Measurements from ENCODE around the gene GALNTL6. TPM values are rescaled to one million over a fixed set of nuclear protein-coding genes. Genes with fewer than 3 reads are reported as not detected.
A peak's percentile ranks its signal among the peaks of the same experiment; 100 is the strongest.

GALNTL6 gene
- total RNA-seq, 1 experiment from 2014 or later, result not detected

DNA sequence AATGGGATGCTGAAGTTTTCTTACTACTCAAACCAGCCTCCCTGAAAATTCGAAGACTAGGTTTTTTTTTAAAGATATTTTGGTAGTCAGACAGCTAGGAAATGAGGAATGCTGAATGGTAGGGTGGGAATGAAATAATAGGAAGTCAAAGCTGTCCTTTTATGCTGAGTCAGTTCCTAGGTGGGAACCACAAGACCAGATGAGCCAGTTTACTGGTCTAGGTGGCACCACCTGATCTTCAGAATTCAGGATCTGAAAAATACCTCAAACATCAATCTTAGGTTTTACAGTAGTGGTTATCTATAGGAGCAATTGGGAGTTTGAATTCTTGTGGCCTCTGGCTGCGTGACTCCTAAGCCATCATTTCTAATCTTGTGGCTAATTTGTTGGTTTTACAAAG lies 1172.3 kb downstream of the GALNTL6 start:
- Histone ChIP-seq H3K79me2 (ENCODE audit: insufficient read depth, low read length) (no peaks in the 10 kb centered on the region), H2AFZ (ENCODE audit: low read depth, low read length, poor library complexity, severe bottlenecking) (peak overlapping the region; percentile 40), H3K4me1 (ENCODE audit: control insufficient read depth in 1 of 2, insufficient read depth in 2 of 2, low read length in 2 of 2) (peaks cover 10 to 27% of the 10 kb centered on the region in 2 experiments), H3K9me3 (ENCODE audit: control insufficient read depth in 1 of 2, insufficient read depth in 1 of 2, low read depth in 1 of 2, low read length in 2 of 2) (no peaks in the 10 kb centered on the region), H3K9me2 (ENCODE audit: insufficient read depth) (no peaks in the 10 kb centered on the region), H3K27ac (ENCODE audit: low read depth, low read length) (no peak overlapping the region), H3K36me3 (ENCODE audit: control insufficient read depth in 1 of 2, insufficient read depth in 2 of 2, low read length in 2 of 2) (no peaks in the 10 kb centered on the region), H4K20me1 (ENCODE audit: insufficient read depth) (no peaks in the 10 kb centered on the region), H3K9ac (ENCODE audit: low read length) (no peak overlapping the region), H3K4me2 (ENCODE audit: low read length) (no peak overlapping the region), H3K4me3 (replicated peaks in 1 of 2; ENCODE audit: low read depth in 1 of 2, low read length in 2 of 2) (no peak overlapping the region), H3K27me3 (ENCODE audit: insufficient read depth, low read length) (no peaks in the 10 kb centered on the region)
- no peak for ATAC-seq
- BruUV-seq (replicated peaks), result no TSS peak
- intact Hi-C loops (cut with micrococcal nuclease), result no loop called here
- no peak for DNase-seq (ENCODE audit: low read depth, low spot score)
- ChIA-PET RAD21 (ENCODE audit: low non-redundant PET in 1 of 2, low total read pairs in 2 of 2, uncharacterized antibody in 2 of 2, unreplicated experiment in 2 of 2) (no interaction called here), CTCF (no interaction called here), POLR2A (no interaction called here)
- TF ChIP-seq EGR1 (IDR thresholded peaks at IDR 0.05; ENCODE audit: low read depth), result no peak
- TF ChIP-seq, protein P1, sequence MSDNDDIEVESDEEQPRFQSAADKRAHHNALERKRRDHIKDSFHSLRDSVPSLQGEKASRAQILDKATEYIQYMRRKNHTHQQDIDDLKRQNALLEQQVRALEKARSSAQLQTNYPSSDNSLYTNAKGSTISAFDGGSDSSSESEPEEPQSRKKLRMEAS (IDR thresholded peaks at IDR 0.05), result no peak
- no peak for TF ChIP-seq SP1 (IDR thresholded peaks at IDR 0.05; ENCODE audit: low read depth)
- no peak for TF ChIP-seq EZH2 (IDR thresholded peaks at IDR 0.05)
- no peak for TF ChIP-seq SIN3A (IDR thresholded peaks at IDR 0.05; ENCODE audit: low read depth)
- TF ChIP-seq JUND (IDR thresholded peaks at IDR 0.05), result no peak
- TF ChIP-seq RAD21 (IDR thresholded peaks at IDR 0.05; ENCODE audit: low read depth), result no peak
- TF ChIP-seq EZH2phosphoT487 (IDR thresholded peaks at IDR 0.05; ENCODE audit: borderline replicate concordance), result no peak
- TF ChIP-seq TCF7L2 (IDR thresholded peaks at IDR 0.05; ENCODE audit: borderline replicate concordance, extremely low read depth, insufficient read depth, insufficient read length), result no peak
- TF ChIP-seq CEBPB (IDR thresholded peaks at IDR 0.05; ENCODE audit: low read depth), result no peak

GRCh38 chr4:172986114-172986513 lies 1172.9 kb downstream of the GALNTL6 start:
- Histone ChIP-seq H3K79me2 (ENCODE audit: insufficient read depth, low read length) (no peaks in the 10 kb centered on the region), H3K9me3 (ENCODE audit: control insufficient read depth in 1 of 2, insufficient read depth in 1 of 2, low read depth in 1 of 2, low read length in 2 of 2) (no peaks in the 10 kb centered on the region), H3K4me2 (ENCODE audit: low read length) (no peak overlapping the region), H3K9me2 (ENCODE audit: insufficient read depth) (no peaks in the 10 kb centered on the region), H3K9ac (ENCODE audit: low read length) (no peak overlapping the region), H3K27me3 (ENCODE audit: insufficient read depth, low read length) (no peaks in the 10 kb centered on the region), H3K27ac (ENCODE audit: low read depth, low read length) (no peak overlapping the region), H4K20me1 (ENCODE audit: insufficient read depth) (no peaks in the 10 kb centered on the region), H3K4me3 (replicated peaks in 1 of 2; ENCODE audit: low read depth in 1 of 2, low read length in 2 of 2) (no peak overlapping the region), H3K4me1 (ENCODE audit: control insufficient read depth in 1 of 2, insufficient read depth in 2 of 2, low read length in 2 of 2) (peaks cover 10 to 27% of the 10 kb centered on the region in 2 experiments), H2AFZ (ENCODE audit: low read depth, low read length, poor library complexity, severe bottlenecking) (no peak overlapping the region), H3K36me3 (ENCODE audit: control insufficient read depth in 1 of 2, insufficient read depth in 2 of 2, low read length in 2 of 2) (no peaks in the 10 kb centered on the region)
- POLR2A ChIA-PET, result no interaction called here
- BruUV-seq (replicated peaks), result no TSS peak
- intact Hi-C loops (cut with micrococcal nuclease), result no loop called here
- ATAC-seq (no peak), DNase-seq (ENCODE audit: low read depth, low spot score) (no peak)
- RAD21 ChIA-PET (ENCODE audit: low non-redundant PET in 1 of 2, low total read pairs in 2 of 2, uncharacterized antibody in 2 of 2, unreplicated experiment in 2 of 2), result no interaction called here
- CTCF ChIA-PET, result no interaction called here
- no peak for TF ChIP-seq TCF7L2 (IDR thresholded peaks at IDR 0.05; ENCODE audit: borderline replicate concordance, extremely low read depth, insufficient read depth, insufficient read length)
- TF ChIP-seq, protein P1 (IDR thresholded peaks at IDR 0.05), result no peak
- TF ChIP-seq EZH2phosphoT487 (IDR thresholded peaks at IDR 0.05; ENCODE audit: borderline replicate concordance), result no peak
- TF ChIP-seq ZNF274 (IDR thresholded peaks at IDR 0.05; ENCODE audit: low read depth, low read length), result no peak
- TF ChIP-seq, protein P2, sequence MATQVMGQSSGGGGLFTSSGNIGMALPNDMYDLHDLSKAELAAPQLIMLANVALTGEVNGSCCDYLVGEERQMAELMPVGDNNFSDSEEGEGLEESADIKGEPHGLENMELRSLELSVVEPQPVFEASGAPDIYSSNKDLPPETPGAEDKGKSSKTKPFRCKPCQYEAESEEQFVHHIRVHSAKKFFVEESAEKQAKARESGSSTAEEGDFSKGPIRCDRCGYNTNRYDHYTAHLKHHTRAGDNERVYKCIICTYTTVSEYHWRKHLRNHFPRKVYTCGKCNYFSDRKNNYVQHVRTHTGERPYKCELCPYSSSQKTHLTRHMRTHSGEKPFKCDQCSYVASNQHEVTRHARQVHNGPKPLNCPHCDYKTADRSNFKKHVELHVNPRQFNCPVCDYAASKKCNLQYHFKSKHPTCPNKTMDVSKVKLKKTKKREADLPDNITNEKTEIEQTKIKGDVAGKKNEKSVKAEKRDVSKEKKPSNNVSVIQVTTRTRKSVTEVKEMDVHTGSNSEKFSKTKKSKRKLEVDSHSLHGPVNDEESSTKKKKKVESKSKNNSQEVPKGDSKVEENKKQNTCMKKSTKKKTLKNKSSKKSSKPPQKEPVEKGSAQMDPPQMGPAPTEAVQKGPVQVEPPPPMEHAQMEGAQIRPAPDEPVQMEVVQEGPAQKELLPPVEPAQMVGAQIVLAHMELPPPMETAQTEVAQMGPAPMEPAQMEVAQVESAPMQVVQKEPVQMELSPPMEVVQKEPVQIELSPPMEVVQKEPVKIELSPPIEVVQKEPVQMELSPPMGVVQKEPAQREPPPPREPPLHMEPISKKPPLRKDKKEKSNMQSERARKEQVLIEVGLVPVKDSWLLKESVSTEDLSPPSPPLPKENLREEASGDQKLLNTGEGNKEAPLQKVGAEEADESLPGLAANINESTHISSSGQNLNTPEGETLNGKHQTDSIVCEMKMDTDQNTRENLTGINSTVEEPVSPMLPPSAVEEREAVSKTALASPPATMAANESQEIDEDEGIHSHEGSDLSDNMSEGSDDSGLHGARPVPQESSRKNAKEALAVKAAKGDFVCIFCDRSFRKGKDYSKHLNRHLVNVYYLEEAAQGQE (IDR thresholded peaks at IDR 0.05; ENCODE audit: low read depth), result no peak
- TF ChIP-seq EGR1 (IDR thresholded peaks at IDR 0.05; ENCODE audit: low read depth), result no peak
- no peak for TF ChIP-seq POLR2A (IDR thresholded peaks at IDR 0.05; ENCODE audit: borderline replicate concordance, extremely low read depth, insufficient read depth, insufficient read length)
- no peak for TF ChIP-seq SIN3A (IDR thresholded peaks at IDR 0.05; ENCODE audit: low read depth)
- TF ChIP-seq ELF1 (IDR thresholded peaks at IDR 0.05; ENCODE audit: borderline replicate concordance, low read depth), result no peak
- no peak for TF ChIP-seq EZH2 (IDR thresholded peaks at IDR 0.05)
- TF ChIP-seq YY1 (IDR thresholded peaks at IDR 0.05; ENCODE audit: extremely low read depth, insufficient replicate concordance, low read depth, low read length), result no peak
